ES-I3 (cell line): Measurements from ENCODE around the gene TPRN.
A peak's percentile ranks its signal among the peaks of the same experiment; 100 is the strongest.

Experiments used
- H3K36me3 ChIP-seq: 2 replicates; pipeline ENCODE4 v1.6.1; 2013; ENCODE audit warnings: mild to moderate bottlenecking, low read length, control low read depth, moderate library complexity; ENCODE audit not compliant: insufficient read depth
- H3K4me1 ChIP-seq: 2 replicates; pipeline ENCODE4 v1.6.1; 2013; ENCODE audit warnings: mild to moderate bottlenecking, control low read depth, low read length; ENCODE audit not compliant: insufficient read depth
- H3K9ac ChIP-seq: 2 replicates; pipeline ENCODE4 v1.6.1; 2013; ENCODE audit warnings: low read depth, mild to moderate bottlenecking, low read length, moderate library complexity
- H3K9me3 ChIP-seq: 2 replicates; pipeline ENCODE4 v1.6.1; 2013; ENCODE audit warnings: mild to moderate bottlenecking, low read length, moderate library complexity; ENCODE audit not compliant: control insufficient read depth, insufficient read depth

The TPRN gene

DNA sequence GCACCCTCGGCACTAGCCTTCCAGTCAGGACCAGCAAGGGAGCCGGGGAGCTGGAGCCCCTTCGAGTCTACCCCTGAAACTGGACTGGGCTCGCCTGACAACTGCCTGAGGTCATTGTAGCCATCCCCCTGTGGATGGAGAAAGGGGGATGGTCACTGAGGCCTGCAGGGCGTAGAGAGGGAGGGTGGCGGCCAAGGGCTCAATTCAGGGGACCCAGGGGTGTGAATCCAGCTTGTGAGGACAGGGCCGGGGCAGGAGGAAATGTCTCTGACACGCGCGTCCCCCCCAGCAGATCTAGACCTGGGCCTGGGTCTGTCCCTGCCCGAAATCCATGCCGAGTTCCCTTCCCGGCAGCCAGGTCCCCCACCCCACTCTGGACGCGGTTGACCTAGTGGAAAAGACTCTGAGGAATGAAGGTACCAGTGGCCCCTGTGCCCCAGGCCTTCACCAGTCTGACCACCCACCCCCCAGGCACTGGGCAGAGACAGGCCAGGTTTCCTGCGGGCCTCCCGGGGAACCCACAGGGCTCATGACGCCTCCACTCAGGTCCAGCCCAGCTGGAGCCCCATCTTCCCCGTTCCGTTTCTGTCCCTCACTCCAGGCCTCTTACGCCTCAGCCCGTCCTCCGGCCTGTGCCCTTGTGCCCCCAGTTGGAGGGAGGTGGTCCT lies 31.0 kb upstream of the TPRN start:
- peaks cover 4% of the 10 kb centered on the region; the same call in 1 of the 2 replicates for H3K4me1 ChIP-seq
- no peaks in the 10 kb centered on the region for H3K36me3 ChIP-seq
- H3K9me3 ChIP-seq = no peaks in the 10 kb centered on the region
- no peak overlapping the region for H3K9ac ChIP-seq

DNA sequence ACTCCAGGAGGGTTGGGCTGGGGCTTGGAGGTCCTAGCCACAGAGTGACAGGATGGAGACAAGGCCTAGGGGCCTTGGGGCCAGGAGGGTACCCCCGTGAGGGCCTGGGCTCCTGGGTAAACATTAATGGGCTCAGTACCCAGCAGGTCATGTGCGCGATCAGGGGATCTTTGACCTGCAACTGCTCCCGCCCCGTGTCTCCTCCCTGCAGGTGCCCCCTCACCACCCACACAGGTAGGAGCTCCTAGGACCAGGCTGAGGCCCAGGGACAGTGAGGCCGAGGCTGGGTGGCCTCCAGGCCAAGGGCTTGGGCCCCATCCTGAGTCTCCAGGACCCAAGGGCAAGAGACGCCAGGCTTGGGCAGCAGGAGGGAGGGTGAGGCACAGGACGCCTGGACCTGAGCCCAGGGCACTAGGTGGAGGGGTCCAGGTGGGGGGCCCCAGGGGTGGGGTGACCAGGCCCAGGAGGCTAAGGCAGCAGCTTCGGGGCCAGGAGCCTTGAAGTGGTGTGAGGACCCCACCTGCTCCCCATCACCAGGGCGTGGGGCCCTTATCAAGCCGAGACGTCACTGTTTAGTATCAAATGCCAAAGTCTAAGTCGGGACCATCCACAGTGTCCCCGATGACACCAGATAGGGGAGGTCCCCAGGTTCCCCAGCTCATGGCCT lies 30.3 kb upstream of the TPRN start, which contains the start of gene SLC34A3:
TSS of gene SLC34A3 (plus strand) at position 197 of the 667 bp plus-strand sequence. CDS start 802 bp downstream, outside the sequence.
- Histone ChIP-seq H3K9me3 (no peaks in the 10 kb centered on the region), H3K4me1 (no peaks in the 10 kb centered on the region; the same call in 1 of the 2 replicates), H3K36me3 (no peaks in the 10 kb centered on the region), H3K9ac (no peak within 1 kb of the TSS)

DNA sequence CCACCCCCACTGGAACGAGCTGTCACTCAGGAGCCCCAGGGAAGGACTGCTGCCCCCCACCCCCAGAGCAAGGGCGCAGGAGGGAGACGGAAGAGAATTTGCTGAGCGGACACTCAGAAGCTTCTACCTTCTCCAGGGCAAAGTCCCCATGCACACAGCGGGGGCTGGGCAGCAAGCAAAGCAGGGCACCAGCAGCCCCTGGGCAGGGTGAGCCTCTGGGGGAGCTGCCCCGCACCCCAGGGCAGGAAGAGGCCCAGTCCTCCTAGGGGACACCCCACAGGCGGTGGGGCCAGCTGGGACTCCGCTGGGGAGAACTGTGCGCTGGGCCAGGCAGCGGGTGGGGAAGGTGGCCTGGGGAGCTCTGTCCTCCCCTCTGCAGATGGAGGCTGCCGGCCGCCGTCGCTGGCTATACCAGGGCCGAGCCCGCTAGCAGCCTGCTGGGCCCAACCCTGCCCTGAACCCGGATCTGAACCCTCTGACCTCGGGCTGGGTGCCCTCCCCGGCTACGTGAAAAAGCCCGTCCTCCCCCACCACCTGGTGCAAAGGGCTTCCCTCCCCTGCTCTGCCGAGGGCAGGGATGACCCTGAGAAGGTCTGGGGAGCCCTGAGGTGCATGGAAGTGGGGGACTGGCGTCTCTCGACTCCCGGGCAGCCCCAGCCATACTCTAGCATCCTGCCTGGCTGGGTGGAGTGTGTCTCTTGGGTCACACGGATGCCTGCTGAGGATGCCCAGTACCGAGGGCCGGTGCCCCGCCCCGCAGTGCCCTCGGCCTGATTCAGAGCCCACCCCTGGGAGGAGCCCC lies 29.6 kb upstream of the TPRN start:
- H3K9ac ChIP-seq = no peak overlapping the region

GRCh38 chr9:137228968-137229896 lies 28.7 kb upstream of the TPRN start:
- Histone ChIP-seq H3K36me3 (no peaks in the 10 kb centered on the region), H3K4me1 (no peaks in the 10 kb centered on the region), H3K9me3 (no peaks in the 10 kb centered on the region), H3K9ac (no peak overlapping the region)

More for the DNA sequence above, 29.6 kb upstream of the TPRN start:
- Histone ChIP-seq H3K4me1 (no peaks in the 10 kb centered on the region), H3K36me3 (no peaks in the 10 kb centered on the region), H3K9me3 (no peaks in the 10 kb centered on the region)

DNA sequence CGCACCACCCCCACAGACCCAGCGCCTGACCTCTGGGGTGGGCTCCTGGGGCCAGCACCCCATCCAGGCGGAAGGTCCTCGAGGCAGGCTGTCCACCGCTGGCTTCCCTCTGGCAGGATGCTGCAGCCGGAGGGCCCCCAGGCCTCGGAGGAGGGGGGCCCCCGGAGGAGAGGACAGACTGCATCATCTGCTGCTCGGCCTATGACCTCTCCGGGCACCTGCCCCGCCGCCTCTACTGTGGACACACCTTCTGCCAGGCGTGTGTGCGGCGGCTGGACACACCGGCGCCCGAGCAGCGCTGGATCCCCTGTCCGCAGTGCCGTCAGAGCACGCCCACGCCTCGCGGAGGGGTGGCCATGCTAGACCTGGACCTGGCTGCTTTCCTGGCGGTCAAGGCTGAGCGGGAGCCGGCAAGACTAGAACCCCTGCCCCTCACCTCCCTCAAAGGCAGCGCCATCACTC lies 28.0 kb upstream of the TPRN start:
- no peak overlapping the region for H3K9ac ChIP-seq
- no peaks in the 10 kb centered on the region for H3K36me3 ChIP-seq
- no peaks in the 10 kb centered on the region for H3K9me3 ChIP-seq
- no peaks in the 10 kb centered on the region for H3K4me1 ChIP-seq

- H3K36me3 ChIP-seq = no peaks in the 10 kb centered on the region
- H3K9ac ChIP-seq = no peak overlapping the region
- H3K9me3 ChIP-seq = no peaks in the 10 kb centered on the region
- H3K4me1 ChIP-seq = no peaks in the 10 kb centered on the region
These were observed 27.4 kb upstream of the TPRN start for GRCh38 chr9:137227853-137228505.

DNA sequence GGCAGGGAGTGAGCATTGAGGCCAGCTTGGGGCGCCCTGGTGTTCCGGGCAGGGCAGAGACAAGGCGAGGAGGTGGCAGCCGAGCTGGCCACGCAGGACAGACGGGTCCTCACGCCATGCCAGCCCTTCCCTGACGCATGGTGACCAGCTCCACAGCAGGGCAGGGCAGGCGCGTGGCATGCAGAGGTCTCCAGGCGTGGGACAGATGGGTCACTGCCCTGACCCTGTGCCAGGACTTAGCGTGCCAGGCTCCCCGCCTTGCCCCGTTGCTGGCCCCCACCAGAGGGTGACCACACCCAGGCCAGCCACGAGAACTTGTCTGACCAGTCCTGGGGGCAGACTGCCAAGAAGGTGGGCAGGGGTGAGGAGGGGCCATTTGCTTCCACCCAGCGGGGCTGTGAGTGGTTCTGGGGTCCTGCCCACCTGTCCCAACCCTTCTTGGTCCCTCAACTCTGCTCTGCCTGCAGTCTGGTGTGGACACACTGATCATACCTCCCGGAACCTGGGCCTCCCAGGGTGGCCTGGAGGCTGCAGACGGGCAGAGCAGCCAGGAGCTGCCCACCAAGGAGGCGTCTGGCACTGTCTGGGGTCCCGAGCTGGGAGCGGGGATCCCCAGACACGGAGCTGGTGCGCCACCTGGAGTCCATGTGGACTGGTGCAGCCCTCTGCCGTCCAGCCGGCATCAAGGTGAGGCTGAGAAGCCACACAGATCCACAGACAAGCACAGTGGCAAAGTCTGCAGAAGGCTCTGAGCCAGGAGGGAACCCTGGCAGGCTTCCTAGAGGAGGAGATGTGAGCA lies 26.7 kb upstream of the TPRN start, which contains the start of gene RNF224:
TSS of gene RNF224 (plus strand) at position 449 of the 799 bp plus-strand sequence. CDS start 834 bp downstream, outside the sequence.
- H3K36me3 ChIP-seq = no peaks in the 10 kb centered on the region
- no peak within 1 kb of the TSS for H3K9ac ChIP-seq
- no peaks in the 10 kb centered on the region for H3K4me1 ChIP-seq
- H3K9me3 ChIP-seq = no peaks in the 10 kb centered on the region

GRCh38 chr9:137226338-137227053 lies 26.0 kb upstream of the TPRN start:
- H3K9ac ChIP-seq = no peak overlapping the region
- no peaks in the 10 kb centered on the region for H3K4me1 ChIP-seq
- no peaks in the 10 kb centered on the region for H3K36me3 ChIP-seq
- H3K9me3 ChIP-seq = no peaks in the 10 kb centered on the region

- Histone ChIP-seq H3K9me3 (no peaks in the 10 kb centered on the region), H3K4me1 (no peaks in the 10 kb centered on the region), H3K9ac (no peak overlapping the region), H3K36me3 (no peaks in the 10 kb centered on the region)
These were observed 25.3 kb upstream of the TPRN start for GRCh38 chr9:137225699-137226331.

GRCh38 chr9:137224830-137225694 lies 24.5 kb upstream of the TPRN start, which contains the start of gene CYSRT1:
CYSRT1 (plus strand) TSS chr9:137225174; CDS start chr9:137225622, 448 bp downstream.
- Histone ChIP-seq H3K4me1 (no peaks in the 10 kb centered on the region), H3K36me3 (no peaks in the 10 kb centered on the region), H3K9ac (peak within 1 kb of the TSS; percentile 93), H3K9me3 (no peaks in the 10 kb centered on the region)
